GM19043 (cell line): ENCODE results near the gene TMX3.

Experiments used
- ATAC-seq: cut with Tn5 transposase; IDR thresholded peaks from one replicate; pipeline ENCODE4 v1.9.1; 2021; ENCODE audit warnings: low read depth; ENCODE audit not compliant: unreplicated experiment

TMX3 gene

GRCh38 chr18:68714712-68715496 is at the start of gene TMX3:
TMX3 (minus strand) TSS chr18:68715108; CDS start chr18:68714981, 127 bp downstream.
- peak; percentile 92 for ATAC-seq

- no peak for ATAC-seq
Observed at GRCh38 chr18:68764016-68764415, 49.1 kb upstream of the TMX3 start.

GRCh38 chr18:68763083-68763482 is 48.2 kb upstream of the TMX3 start:
- no peak for ATAC-seq

- ATAC-seq, result no peak
Observed at GRCh38 chr18:68759308-68759707, 44.4 kb upstream of the TMX3 start.

GRCh38 chr18:68757126-68757525 is 42.2 kb upstream of the TMX3 start:
- ATAC-seq, result no peak

- no peak for ATAC-seq
Observed at GRCh38 chr18:68742206-68742605, 27.3 kb upstream of the TMX3 start.

GRCh38 chr18:68740966-68741365 is 26.1 kb upstream of the TMX3 start:
- no peak for ATAC-seq

- ATAC-seq, result no peak
Observed at GRCh38 chr18:68739462-68739861, 24.6 kb upstream of the TMX3 start.

- no peak for ATAC-seq
Observed at GRCh38 chr18:68738564-68738963, 23.7 kb upstream of the TMX3 start.

- peak; percentile 91 for ATAC-seq
Observed at GRCh38 chr18:68735483-68736343, 20.8 kb upstream of the TMX3 start.

GRCh38 chr18:68734308-68734707 is 19.4 kb upstream of the TMX3 start:
- no peak for ATAC-seq

- no peak for ATAC-seq
Observed at GRCh38 chr18:68733707-68734106, 18.8 kb upstream of the TMX3 start.

GRCh38 chr18:68728081-68728700 is 13.3 kb upstream of the TMX3 start:
- ATAC-seq, result no peak

GRCh38 chr18:68727506-68727905 is 12.6 kb upstream of the TMX3 start:
- ATAC-seq, result no peak

- ATAC-seq, result no peak
Observed at GRCh38 chr18:68725346-68725745, 10.4 kb upstream of the TMX3 start.

GRCh38 chr18:68724021-68724420 is 9.1 kb upstream of the TMX3 start:
- no peak for ATAC-seq

GRCh38 chr18:68723539-68723938 is 8.6 kb upstream of the TMX3 start:
- ATAC-seq, result no peak

- no peak for ATAC-seq
Observed at GRCh38 chr18:68722821-68723220, 7.9 kb upstream of the TMX3 start.

- peak; percentile 90 for ATAC-seq
Observed at GRCh38 chr18:68721681-68722583, 7.0 kb upstream of the TMX3 start.

GRCh38 chr18:68714366-68714711 is 569 bp downstream of the TMX3 start:
- peak; percentile 4 for ATAC-seq
